ENCODE data around the gene CCDC177.

Gene CCDC177

DNA sequence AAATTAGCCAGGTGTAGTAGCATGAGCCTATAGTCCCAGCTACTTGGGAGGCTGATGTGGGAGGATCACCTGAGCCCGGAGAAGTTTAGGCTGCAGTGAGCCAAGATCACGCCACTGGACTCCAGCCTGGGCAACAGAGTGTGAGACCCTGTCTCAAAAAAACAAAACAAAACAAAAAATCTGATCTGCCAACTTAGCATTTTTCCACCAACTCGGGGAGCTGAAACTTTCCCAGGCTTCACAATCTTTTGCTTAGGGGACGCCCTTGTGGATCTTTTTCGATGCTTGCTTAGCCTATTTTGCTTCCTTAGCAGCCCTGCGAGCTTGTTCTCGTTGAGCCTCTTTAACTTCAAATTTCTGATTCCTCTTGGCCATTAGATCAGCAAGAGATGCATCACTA, 13.8 kb downstream of the CCDC177 start:
- no peak for FAIRE-seq

DNA sequence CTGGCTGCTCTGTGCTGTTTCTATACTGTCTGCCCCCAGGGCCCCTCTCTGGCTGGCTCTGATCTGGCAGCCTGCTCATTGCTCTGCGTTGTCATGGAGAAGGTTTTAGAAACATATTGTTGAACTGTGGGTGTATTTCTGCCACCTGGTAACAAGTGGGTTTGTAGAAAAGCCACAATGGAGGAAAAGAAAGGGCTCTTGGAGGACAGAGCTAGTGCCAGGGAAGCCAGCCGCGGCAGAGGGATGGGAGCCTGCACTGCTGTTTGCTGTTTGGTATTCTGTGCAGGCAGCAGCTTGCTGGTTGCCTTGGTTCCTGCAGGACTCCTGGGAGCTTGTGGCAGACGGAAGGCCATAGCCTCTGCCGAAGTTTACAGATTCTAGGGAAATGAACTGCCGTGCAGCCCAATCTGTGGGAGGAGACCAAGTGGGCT, 15.1 kb downstream of the CCDC177 start:
- no peak for FAIRE-seq

GRCh38 chr14:69558774-69559173, 15.9 kb downstream of the CCDC177 start:
- FAIRE-seq: no peak

GRCh38 chr14:69554500-69554899, 20.2 kb downstream of the CCDC177 start:
- FAIRE-seq: no peak

- no peak for FAIRE-seq
These were observed 21.4 kb downstream of the CCDC177 start for GRCh38 chr14:69553252-69553651.

- FAIRE-seq: no peak
These were observed 23.2 kb downstream of the CCDC177 start for GRCh38 chr14:69551511-69551910.

DNA sequence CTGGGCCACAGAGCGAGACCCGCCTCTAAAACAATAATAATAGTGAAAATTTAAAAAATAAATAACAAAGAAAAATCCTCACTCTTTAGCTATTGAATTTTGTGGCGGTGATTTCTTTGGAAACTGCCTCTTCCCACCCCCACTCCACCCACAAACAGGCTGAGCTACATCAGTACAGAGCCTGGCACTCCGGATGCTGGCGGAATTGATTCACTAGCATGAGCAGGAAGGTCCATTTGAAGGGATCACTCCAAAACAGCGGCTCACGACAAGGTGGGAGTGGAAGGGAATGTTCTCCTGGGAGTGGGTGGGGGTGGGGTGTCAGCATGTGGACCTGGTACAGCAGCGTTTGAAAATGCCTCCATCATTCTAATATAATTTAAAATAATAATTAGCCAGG, 26.1 kb downstream of the CCDC177 start:
- FAIRE-seq: no peak

- FAIRE-seq: no peak
These were observed 26.8 kb downstream of the CCDC177 start for GRCh38 chr14:69547701-69548348.

- no peak for FAIRE-seq
These were observed 31.1 kb downstream of the CCDC177 start for GRCh38 chr14:69543341-69544115.

- FAIRE-seq: no peak
These were observed 32.4 kb downstream of the CCDC177 start for GRCh38 chr14:69542311-69542710.

DNA sequence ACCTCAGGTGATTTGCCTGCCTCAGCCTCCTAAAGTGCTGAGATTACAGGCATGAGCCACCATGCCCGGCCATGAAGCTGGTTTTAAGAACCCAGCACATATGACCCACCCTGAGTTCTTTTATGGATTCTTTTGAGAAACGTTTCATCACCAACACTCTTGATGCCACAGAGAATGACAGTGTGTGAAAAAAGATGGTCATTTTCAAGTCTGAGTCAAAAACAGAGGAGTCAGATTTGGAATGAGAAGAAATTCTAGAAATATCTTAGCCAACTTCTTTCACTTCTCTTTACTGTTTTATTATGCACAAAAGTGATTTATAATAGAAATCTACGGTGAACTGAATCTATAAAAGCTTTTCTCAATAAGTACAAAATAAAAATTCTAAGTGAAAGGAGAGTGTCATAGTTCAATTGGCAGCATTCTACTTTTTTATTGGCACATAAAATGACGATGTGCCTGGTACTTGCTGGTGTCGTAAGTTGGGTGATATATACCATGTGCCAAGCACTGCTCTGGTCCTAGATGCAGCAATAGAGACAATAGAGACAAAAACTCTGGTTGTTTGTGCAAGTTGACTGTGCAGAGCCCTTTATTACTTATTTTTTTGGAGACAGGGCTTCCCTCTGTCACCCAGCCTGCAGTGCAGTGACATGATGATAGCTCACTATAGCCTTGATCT, 33.9 kb downstream of the CCDC177 start:
- no peak for FAIRE-seq

GRCh38 chr14:69539631-69540410, 34.9 kb downstream of the CCDC177 start:
- FAIRE-seq: no peak

- FAIRE-seq: no peak
These were observed 35.9 kb downstream of the CCDC177 start for GRCh38 chr14:69538766-69539165.

DNA sequence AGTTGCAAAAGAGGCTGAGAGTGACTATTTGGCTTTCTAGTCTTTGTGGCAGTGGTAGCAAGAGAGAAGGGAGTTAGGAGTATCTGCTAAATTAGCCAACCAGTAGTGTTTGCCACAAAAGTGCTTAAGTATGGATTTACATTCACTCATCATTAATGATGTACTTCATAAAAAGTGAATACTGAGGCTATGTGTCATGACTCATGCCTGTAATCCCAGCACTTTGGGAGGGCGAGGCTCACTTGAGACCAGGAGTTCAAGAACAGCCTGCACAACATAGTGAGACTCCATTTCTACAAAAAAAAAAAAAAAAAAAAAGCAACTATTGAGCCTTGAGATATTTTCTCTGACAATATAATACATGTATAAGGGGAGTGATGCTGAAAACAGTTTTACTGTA, 36.8 kb downstream of the CCDC177 start:
- no peak for FAIRE-seq

- no peak for FAIRE-seq
These were observed 37.7 kb downstream of the CCDC177 start for GRCh38 chr14:69536971-69537370.

DNA sequence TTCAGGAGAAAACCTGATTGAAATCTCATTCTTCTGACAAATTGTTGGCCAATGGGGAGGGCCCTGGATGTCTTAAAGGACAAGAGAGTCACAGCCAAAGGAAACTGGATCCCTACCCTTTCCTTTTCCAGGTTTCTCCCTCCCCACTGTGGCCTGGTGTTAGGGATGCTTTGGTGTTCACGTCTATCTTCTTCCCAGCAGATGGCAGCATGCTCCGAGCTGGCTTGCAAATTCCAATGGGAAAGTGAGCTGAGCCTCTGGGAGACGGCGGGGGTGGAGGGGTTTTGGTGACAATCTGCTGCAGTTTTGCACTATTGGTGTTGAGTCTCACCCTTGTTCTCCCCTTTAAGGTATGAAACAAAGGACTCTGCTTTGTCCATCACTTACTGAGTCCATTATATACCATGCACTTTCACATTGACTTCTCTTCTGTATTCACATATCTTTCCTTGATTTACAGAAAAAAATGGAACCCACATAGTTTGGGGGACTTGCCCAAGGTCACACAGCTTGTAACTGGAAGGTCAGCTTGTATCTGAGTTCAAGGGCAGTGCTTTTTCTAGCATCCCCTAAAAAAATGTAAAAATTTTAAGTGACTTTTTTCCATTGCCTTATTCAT, 39.3 kb downstream of the CCDC177 start:
- no peak for FAIRE-seq

GRCh38 chr14:69532561-69533340, 41.9 kb downstream of the CCDC177 start:
- FAIRE-seq: no peak

GRCh38 chr14:69531135-69531534, 43.5 kb downstream of the CCDC177 start:
- no peak for FAIRE-seq

DNA sequence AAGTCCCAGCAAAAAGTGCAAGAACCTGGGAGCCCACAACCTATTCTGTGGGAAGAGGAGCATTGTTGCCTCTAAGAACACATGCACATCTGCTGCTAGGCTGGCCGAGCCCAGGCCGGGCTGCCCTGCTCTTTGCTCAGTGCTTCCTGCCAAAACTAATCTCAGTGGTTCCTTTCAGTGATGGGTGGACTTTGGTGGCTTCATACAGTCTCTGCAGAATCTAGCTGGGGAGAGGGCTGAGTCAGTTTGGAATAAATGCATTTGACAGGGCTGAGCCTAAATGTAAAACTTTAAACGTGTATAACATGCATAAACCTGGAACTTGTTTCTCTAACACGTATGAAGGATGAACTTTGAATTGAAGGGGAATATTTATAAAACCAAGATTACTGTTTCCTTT, 44.6 kb downstream of the CCDC177 start:
- FAIRE-seq: no peak

DNA sequence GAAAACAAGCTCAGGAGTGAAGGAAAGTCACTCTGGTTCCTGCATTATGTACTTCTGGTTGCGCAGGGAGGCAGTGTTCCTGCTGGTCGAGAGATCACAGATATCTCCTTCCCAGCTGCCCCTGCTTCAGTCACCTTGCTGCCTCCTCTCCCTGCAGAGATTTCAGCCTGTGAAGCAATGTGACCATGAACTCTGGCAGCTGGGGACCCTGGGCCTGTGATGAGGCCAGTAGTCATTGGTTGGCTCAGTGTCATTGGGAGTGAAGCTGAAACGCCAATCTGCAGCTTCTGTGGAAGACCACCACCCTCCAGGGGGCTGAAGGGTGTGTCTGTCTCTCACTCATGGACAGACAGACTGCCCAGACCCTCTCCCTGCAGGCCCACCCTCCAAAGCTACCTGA, 45.1 kb downstream of the CCDC177 start:
- FAIRE-seq: no peak

GRCh38 chr14:69528930-69529329, 45.7 kb downstream of the CCDC177 start:
- no peak for FAIRE-seq

DNA sequence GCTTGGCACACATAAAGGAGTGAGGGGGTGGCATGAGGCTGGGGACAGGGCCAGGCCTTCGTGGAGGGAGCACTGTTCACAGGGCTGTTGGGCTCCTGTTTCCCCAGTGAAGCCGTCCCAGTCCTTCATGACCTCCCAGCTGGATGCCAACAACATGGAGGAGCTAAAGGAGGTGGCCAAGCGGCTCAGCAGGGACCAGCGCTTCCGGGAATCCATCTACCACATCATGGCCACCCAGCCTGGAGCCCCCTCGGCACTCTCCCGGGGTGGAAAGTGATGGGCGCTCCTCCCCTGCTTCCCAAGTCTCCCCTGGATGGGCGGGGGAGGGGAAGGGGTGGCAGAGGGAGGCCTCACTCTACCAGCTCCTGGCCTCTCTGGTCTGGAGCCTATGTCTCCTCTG, 46.5 kb downstream of the CCDC177 start:
- no peak for FAIRE-seq

Measured in colon (tissue), 2 donors.